GM19467 (cell line): ENCODE measurements around the gene HCN3.
"Not testable (repeated sequence)": the region's sequence is repeated elsewhere in the genome, so short reads cannot be mapped to it uniquely, and the experiment has no call there.

Experiments
- ATAC-seq: cut with Tn5 transposase; IDR thresholded peaks from one replicate; pipeline ENCODE4 v1.9.1; 2021; ENCODE audit warnings: mild to moderate bottlenecking, moderate library complexity; ENCODE audit not compliant: unreplicated experiment

The HCN3 gene

DNA sequence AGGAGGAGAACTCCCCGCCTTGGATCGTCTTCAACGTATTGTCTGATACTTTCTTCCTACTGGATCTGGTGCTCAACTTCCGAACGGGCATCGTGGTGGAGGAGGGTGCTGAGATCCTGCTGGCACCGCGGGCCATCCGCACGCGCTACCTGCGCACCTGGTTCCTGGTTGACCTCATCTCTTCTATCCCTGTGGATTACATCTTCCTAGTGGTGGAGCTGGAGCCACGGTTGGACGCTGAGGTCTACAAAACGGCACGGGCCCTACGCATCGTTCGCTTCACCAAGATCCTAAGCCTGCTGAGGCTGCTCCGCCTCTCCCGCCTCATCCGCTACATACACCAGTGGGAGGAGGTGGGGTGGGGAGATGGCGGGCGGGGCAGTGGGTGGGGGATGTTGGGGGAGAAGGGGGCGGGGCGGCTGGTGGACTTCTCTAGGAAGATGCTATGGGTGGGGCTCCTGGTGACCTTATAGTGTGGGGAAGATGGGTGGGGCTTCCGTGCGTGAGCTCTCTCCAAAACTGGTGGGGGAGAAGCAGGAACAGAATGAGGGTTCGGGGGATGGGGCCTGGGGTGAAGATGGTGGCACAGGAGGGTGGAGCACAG, 5.3 kb downstream of the HCN3 start:
- ATAC-seq: no peak

DNA sequence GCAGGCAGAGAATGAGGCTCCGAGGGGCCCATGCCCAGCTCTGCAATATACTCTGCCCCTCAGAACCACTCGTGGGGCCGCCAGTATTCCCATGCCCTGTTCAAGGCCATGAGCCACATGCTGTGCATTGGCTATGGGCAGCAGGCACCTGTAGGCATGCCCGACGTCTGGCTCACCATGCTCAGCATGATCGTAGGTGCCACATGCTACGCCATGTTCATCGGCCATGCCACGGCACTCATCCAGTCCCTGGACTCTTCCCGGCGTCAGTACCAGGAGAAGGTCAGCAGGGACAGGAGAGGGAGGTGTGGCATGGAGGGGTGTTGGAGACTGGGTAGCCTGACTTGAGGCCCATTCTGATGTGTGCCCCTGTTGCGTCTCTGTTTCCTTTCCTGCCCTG, 7.2 kb downstream of the HCN3 start:
- ATAC-seq: no peak

DNA sequence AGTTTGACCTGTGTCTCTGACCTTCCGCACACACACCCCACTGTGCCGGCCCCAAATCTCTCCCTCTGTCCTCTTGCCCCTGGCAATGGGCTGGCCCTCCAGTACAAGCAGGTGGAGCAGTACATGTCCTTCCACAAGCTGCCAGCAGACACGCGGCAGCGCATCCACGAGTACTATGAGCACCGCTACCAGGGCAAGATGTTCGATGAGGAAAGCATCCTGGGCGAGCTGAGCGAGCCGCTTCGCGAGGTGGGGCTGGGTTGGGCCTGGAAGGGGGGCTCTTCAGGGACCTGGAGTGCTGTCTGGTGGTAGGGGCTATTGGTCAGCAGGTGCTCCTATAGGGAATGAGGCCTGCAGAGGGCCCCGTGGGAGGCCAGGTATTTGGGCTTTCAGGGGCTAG, 7.8 kb downstream of the HCN3 start:
- ATAC-seq: no peak

DNA sequence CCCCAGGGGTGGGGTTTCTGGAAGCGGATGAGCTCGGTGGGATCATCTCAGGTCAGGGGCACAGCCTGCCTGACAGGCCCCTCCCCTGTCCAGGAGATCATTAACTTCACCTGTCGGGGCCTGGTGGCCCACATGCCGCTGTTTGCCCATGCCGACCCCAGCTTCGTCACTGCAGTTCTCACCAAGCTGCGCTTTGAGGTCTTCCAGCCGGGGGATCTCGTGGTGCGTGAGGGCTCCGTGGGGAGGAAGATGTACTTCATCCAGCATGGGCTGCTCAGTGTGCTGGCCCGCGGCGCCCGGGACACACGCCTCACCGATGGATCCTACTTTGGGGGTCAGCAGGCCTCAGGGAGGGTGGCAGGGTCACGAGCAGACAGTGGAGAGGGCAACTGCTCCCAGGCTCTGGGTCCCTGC, 8.4 kb downstream of the HCN3 start:
- no peak for ATAC-seq

DNA sequence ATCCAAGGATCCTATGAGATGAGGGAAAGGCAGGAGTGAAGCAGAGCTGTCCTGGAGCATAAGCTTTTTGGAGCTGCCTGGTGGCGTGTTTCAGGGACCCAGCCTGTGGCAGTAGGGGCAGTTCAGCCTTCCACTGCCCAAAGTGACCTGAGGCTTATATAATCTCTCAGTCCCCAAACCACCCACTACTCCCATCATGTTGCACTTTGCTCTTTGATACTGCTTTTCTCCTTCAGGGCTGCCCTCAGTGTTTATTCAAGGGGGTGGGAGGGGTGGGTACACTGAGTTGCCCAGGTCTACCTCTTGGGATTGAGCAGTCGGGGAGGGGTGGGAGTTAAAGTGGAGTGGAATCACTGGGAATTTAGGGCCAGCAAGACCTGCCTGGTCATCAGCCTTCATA, 9.3 kb downstream of the HCN3 start:
- no peak for ATAC-seq

DNA sequence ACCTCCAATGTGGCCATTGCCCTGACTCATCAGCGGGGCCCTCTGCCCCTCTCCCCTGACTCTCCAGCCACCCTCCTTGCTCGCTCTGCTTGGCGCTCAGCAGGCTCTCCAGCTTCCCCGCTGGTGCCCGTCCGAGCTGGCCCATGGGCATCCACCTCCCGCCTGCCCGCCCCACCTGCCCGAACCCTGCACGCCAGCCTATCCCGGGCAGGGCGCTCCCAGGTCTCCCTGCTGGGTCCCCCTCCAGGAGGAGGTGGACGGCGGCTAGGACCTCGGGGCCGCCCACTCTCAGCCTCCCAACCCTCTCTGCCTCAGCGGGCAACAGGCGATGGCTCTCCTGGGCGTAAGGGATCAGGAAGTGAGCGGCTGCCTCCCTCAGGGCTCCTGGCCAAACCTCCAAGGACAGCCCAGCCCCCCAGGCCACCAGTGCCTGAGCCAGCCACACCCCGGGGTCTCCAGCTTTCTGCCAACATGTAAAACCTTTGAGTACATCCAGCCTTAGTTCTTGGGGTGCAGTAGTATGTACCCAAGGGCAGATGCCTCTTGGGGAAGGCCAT, 10.8 kb downstream of the HCN3 start:
- ATAC-seq: no peak

DNA sequence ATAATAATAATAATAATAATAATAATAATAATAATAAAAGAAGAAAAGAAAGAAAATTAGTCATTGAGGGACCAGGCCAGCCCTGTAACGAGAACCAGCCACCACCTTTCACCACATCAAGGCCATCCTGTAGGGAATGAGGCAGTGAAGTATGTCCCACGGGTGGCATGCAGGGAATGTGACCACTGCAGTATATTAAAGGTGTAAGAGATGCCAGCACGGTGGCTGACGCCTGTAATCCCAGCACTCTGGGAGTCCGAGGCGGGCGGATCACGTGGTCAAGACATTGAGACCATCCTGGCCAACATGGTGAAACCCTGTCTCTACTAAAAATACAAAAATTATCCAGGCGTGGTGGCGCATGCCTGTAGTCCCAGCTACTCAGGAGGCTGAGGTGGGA, 13.7 kb downstream of the HCN3 start:
- ATAC-seq: not testable (repeated sequence)

DNA sequence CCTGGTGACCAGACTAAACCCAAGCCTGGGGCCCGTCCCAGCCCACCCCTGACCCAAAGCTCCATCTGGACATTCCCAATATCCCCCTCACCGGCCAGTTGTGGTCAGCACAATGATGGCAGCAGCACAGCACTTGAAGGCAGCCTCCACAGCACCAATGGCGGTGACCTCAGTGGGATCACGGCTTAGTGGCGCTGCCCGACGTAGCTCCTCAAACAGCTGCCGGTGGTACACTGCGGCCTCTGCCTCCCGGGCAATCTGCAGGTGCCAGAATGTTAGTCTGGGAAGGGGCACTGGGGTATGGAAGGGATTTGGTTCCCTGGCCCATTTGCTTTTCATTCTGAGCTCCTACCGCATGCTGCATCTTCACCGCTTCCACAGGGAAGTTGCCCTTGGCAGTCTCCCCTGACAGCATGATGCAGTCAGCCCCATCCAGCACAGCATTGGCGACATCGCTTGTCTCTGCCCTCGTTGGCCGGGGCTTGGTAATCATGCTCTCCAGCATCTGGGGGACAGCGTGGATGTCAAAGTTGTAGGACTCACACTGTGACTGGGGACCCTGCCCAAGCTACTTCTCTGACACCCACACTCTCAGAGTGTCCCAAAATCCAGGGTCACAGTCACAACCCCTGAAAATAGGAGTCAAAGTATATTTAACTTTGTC, 16.0 kb downstream of the HCN3 start:
- no peak for ATAC-seq

DNA sequence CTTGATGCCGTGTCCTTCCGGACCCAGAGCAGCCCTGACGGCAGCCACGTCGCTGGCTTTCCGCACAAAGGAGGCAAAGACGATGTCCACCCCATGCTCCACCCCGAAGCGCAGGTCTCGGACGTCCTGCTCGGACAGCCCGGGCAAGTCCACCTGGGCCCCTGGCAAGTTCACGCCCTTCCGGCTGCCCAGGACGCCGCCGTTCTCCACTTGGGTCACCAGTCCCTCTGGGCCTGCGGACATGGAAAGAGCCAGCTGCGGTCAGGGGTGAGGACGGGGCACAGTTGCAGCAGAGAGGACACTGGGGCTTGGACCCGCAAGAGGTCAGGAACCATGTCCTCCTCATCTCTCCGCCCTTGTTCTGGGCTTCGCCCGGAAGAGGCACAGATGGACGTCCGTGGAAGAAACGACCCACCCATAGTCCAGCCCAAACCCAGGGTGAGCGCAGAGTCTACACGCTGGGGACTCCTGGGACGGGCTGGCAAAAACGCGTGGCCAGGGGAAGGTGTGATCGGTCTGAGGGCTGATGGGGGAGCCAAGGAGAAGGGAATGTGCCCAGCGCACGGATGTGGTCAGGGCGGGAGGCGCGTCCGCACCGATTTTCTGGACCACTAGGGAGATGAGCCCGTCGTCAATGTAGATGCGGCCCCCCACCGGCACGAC, 17.4 kb downstream of the HCN3 start:
- ATAC-seq: no peak

DNA sequence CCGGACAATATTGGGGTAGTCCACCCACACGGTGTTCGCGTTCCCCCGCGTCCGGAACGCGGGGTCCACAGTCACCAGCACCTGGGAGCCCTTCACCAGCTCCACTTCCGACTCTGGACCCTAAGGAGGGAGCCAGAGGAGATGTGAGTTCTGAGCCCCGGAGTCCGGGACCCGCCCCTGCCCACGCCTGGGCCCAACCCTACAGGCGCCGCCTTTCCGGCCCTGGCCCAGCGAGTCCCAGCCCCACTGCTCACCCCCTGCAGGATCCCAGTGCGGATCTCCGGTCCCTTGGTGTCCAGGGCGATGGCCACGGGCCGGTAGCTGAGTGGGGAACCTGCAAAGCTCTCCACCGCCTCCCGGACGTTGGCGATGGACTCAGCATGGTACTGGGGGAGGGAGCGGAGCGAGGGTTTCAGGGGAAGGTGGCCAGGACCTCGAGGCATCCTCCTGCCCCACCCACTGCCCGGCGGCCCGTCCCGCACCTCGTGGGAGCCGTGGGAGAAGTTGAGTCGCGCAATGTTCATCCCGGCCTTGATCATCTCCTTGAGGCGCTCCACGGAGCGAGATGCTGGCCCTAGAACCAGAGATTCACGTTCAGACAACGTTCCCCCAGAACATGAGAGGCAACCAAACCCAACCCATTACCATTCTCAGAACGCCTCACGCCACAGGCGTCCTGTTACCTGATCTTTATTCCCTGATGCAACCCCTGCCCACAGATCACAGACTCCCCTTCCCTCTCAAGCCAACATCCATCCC, 18.1 kb downstream of the HCN3 start:
- no peak for ATAC-seq

DNA sequence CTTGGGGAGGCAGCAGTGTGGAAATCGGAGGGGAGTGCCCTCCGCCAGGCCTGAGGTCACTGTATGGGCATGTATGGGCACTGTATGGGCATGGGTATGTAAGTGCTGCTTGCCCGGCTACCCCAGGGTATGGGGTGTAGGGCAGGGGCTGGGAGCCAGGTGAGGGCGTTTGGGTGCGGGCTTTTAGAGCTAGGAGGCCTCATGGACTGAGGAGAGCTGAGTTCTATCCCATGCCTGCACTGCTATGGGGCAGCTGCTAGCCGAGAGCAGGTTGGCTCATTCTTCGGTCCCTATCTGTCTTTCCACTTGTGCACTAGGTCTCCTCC, 18.6 kb downstream of the HCN3 start:
- ATAC-seq: no peak

DNA sequence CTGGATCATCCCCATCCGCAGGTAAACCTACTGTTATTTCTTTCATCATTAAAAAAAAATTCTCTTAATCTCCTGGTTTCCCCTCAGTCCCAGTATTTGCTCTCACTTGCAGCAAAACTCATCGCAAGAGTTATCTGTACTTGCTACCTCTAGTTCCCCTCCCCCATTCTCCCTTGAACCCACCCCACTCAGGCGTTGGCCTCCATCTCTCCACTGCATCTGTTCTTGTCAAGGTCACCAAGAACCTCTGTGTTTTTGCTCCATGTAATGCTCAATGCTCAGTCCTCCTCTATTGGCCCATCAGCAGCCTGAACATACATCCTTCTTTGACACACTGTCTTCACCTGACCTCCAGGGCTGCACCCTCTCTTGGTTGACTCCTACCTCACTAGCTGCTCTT, 19.4 kb downstream of the HCN3 start:
- no peak for ATAC-seq

DNA sequence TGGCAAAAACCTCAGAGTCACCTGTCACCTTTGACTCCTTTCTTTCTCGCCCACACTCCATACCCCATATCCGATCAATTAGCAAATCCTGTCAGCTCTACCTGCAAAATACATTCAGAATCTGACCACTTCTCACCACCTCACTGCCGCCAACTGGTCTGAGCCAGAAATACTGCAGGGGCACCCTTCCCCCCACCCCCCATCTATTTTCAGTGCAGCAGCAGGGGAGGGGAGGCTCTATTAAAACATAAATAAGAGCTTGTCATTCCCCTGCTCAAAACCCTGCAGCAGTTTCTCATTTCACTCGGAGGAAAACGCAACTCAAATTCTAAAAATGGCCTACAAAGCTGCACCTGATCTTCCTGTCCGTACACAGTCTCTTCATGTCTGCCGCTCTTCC, 20.1 kb downstream of the HCN3 start:
- no peak for ATAC-seq

DNA sequence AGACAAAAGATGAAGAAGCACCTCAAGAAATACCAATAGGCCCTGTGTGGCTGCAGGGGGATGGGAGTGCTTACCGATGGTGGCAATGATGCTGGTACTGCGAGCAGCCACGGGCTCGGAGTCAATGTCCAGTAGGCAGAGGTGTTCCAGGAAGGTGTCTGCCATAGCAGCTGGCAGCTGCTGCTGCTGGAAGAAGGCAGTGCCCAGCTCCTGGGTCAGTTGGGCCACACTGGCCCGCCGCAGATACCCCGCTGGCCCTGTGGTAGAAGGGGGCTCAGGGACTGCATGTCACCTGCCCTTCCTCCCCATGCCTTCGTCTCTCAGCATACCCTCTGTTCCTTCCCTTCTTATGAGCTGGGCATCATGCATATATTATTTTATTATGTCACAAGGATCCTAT, 22.8 kb downstream of the HCN3 start:
- ATAC-seq: no peak

DNA sequence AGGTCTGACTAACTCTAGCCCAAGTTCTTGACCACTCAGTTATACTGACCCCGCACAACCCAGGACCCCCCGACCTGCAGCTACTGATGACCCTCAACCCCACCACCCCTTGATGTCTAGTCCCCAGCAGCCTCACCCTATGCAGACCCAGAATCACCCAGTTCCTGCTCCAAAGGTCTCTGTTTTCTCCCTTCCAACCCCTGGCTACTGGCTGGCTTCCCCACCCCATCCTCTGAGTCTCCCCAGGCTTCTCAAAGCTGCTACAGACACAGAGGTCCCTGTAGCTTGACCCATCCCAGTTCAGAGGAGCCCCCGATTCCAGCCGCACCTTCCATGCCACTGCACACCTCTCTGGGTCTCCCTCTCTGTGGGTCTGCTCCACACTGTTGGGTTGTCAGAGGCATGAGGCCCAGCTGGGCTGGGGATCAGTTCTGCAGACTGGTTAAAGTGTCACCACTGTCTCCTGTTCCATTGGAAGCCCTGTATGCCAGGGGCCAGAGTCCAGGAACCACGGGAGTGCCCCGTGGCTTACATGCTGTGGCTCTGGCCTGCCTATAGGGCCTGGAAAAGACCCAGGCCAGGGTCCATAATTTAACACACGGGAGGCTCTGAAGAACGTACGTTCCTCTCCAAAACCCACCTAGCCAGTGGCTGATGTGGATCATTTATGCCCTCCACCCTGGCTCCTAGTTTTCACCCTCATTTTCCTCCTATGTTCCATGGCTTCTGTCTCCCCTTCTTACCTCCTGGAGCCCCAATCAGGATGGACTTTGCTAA, 23.5 kb downstream of the HCN3 start:
- ATAC-seq: no peak

DNA sequence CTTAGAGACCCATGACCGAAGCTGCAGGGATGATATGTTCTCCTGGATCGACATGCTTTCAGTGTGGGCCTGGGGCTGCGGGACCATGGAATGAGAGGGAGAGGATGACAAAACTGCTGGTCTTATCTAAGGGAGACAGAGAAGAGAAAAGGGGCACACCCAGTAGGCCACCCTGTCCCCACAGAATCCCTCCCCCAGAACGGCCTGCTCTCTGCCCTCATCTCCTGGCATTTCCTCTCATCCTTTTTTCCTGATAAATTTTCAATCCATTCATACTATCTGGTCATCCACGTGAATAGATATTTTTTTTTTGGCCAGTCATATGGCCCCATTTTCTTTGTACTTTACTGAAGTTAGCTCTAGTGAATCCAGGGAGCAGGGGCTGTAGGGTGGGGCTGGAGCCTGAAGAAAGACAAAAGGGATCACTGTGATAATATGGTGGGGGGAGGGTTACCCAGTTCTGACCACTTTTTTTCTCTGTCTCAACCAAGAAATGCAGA, 24.1 kb downstream of the HCN3 start, which contains the start of gene PKLR:
PKLR (minus strand) TSS at position 97 of the 500 bp plus-strand sequence; CDS start at position 54, 43 bp downstream.
- ATAC-seq: no peak

DNA sequence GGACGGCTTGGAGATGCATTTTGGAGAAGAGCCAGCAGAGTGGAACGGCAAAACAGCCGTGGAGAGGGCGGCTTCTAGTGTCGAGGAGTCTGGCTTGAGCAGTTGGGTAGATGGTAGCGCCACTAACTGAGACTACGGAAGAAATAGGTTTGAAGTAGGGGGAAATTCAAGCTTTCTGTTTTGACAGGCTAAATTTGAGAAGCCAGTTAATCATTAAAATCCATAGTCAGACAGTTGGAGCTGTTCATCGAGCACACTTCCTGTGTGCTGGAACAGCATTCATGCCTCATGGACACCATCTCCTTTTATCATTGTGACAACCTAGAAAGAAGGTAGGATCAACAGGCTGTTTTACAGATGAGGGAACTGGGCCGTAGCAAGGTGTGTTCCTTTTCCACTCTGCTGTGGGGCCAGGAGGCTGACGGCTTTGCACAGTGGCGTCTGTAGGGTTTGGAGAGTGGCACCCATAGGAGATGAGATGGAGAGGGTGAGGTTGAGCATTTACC, 27.3 kb downstream of the HCN3 start:
- no peak for ATAC-seq

DNA sequence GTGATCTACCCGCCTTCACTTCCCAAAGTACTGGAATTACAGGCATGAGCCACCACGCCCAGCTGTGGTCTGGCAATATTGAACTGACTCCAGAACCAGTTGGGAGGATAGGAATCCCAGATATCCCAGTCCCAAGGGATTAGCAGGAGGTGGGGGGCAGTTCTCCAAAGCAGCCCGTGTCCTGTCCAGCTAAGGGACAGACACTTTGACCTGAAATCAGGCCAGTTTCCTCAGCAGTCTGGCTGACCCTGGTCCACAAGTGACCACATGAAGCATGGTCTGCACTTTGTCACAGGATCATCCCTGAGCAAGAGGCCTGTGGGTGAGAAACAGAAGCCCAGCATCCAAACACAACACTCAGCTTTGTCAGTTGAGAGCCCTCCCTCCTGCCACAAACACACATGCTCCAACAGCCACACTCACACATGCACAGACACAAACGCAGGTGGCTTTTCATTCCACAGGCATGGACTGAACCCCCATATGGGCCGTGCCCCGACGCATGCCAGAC, 28.7 kb downstream of the HCN3 start:
- no peak for ATAC-seq

DNA sequence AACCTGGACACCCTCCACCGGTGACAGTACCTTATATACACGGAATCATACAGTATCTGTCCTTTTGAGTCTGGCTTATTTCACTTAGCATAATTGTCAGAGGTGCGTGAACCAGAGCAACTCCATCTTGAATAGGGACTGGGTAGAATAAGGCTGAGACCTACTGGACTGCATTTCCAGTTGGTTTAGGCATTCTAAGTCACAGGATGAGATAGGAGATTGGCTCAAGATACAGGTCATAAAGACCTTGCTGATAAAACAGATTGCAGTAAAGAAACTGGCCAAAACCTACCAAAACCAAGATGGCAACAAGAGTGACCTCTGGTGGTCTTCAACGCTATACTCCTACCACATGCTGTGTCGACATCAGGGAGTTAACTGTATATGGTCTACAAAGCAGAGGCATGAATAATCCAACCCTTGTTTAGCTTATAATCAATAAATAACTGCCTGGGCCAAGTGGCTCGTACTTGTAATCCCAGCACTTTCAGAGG, 30.0 kb downstream of the HCN3 start:
- ATAC-seq: no peak
